ENCODE results near the gene CPED1. TPM values are rescaled to one million over a fixed set of nuclear protein-coding genes. Genes with fewer than 3 reads are reported as not detected.

CPED1 gene
- total RNA-seq, 1 experiment from 2014 or later, result 0.13 TPM

GRCh38 chr7:121102619-121103018 lies 114.1 kb downstream of the CPED1 start:
- no peaks in the 10 kb centered on the region for H3K9me3 Mint-ChIP-seq
- H3K36me3 Mint-ChIP-seq (ENCODE audit: insufficient read depth in 1 of 3, low read depth in 3 of 3), result no peaks in the 10 kb centered on the region
- no peak overlapping the region for H2AK5ac ChIP-seq (ENCODE audit: insufficient read length, low read length)
- no peaks in the 10 kb centered on the region for H3K23me2 ChIP-seq (ENCODE audit: insufficient read length, low read depth, low read length, poor library complexity, severe bottlenecking)
- H3K27me3 ChIP-seq (ENCODE audit: insufficient read depth, low read length), result no peaks in the 10 kb centered on the region
- H4K91ac ChIP-seq (ENCODE audit: insufficient read length, low read depth, low read length), result no peak overlapping the region
- no CpG with 5 or more reads among the region's 2 CpGs for WGBS (ENCODE audit: extremely low coverage, insufficient read length, low lambda C conversion rate)
- no peak overlapping the region for H3T11ph ChIP-seq (ENCODE audit: low read length)
- H2BK20ac ChIP-seq (ENCODE audit: low read depth, low read length, poor library complexity, severe bottlenecking), result no peak overlapping the region
- no peaks in the 10 kb centered on the region for H3K79me2 ChIP-seq (ENCODE audit: insufficient read depth, low read length)
- no peak overlapping the region for H3K14ac ChIP-seq (ENCODE audit: insufficient read depth, low read length)
- no peak overlapping the region for H4K5ac ChIP-seq (ENCODE audit: insufficient read length, low read depth, low read length)
- no peak overlapping the region for H2BK12ac ChIP-seq (ENCODE audit: insufficient read length, low read depth, low read length)
- H4K20me1 ChIP-seq (ENCODE audit: control insufficient read depth, insufficient read depth, insufficient read length), result no peaks in the 10 kb centered on the region
- DNase-seq, result peak; percentile 36
- peaks cover 4% of the 10 kb centered on the region; the same call in 1 of the 2 replicates for H3K4me1 ChIP-seq (ENCODE audit: insufficient read depth, low read length)
- no peak overlapping the region for H3K4me3 Mint-ChIP-seq
- H3K56ac ChIP-seq (ENCODE audit: insufficient read length, low read depth, low read length), result no peak overlapping the region
- H2BK15ac ChIP-seq (ENCODE audit: low read depth, low read length), result no peak overlapping the region
- peak overlapping the region; percentile 27 for H2AFZ ChIP-seq (ENCODE audit: low read length)
- H3K27ac Mint-ChIP-seq, result peak overlapping the region in 2 of 3 experiments; percentile 52; a peak in 3 of 7 replicates
- H3K18ac ChIP-seq (ENCODE audit: insufficient read length, low read depth, low read length), result no peak overlapping the region
- no peak overlapping the region for H3K4ac ChIP-seq (ENCODE audit: low read depth, low read length)
- no peak overlapping the region for H3K9ac ChIP-seq (ENCODE audit: extremely low read depth, insufficient read length, low read length)
- no peaks in the 10 kb centered on the region for H3K27me3 Mint-ChIP-seq (ENCODE audit: low read depth)
- H4K8ac ChIP-seq (replicated peaks; ENCODE audit: insufficient read length, low read depth, low read length), result no peak overlapping the region
- H3K9me3 ChIP-seq (ENCODE audit: control insufficient read depth, low read depth, low read length), result no peaks in the 10 kb centered on the region
- H3K23ac ChIP-seq (ENCODE audit: insufficient read length, low read depth, low read length), result no peak overlapping the region
- H2BK5ac ChIP-seq (ENCODE audit: insufficient read length, low read length), result no peak overlapping the region
- no peak overlapping the region for H2BK120ac ChIP-seq (ENCODE audit: low read depth, low read length, poor library complexity, severe bottlenecking)
- peaks cover 24 to 26% of the 10 kb centered on the region in 2 experiments for H3K4me1 Mint-ChIP-seq
- no peaks in the 10 kb centered on the region for H3K79me1 ChIP-seq (ENCODE audit: insufficient read depth, low read depth, low read length, poor library complexity, severe bottlenecking)
- peak overlapping the region; percentile 19 for H3K4me2 ChIP-seq (ENCODE audit: insufficient read depth, insufficient read length, low read length)
- TF ChIP-seq CTCF (conservative IDR thresholded peaks at IDR 0.05), result no peak
- H3K27ac ChIP-seq (ENCODE audit: insufficient read length, low read depth, low read length), result no peak overlapping the region

Measured in H9 (cell line).